Spleen (tissue), 11 donors: Measurements from ENCODE around the gene TBKBP1. TPM values are rescaled to one million over a fixed set of nuclear protein-coding genes. Genes with fewer than 3 reads are reported as not detected.

Source experiments
- DNase-seq: peaks from one replicate; pipeline ENCODE4 v3.0.0-alpha.2; 2020
- H3K27ac ChIP-seq, 8 donors: fragments of 200-600 bp; sonication (generic) in 7 of 8; 1 replicate in 4 of 8; 2 replicates in 4 of 8; pipeline versions ENCODE4 v1.5.0 to v1.8.0; 2016 to 2021; ENCODE audit warnings: inconsistent platforms in 4 of 8, mild to moderate bottlenecking in 4 of 8, moderate library complexity in 1 of 8
- H3K27me3 ChIP-seq, 7 donors: fragments of 200-600 bp; sonication (generic) in 6 of 7; replicated peaks in 1 of 7; 1 replicate in 4 of 7; 2 replicates in 3 of 7; pipeline versions ENCODE4 v1.5.0 to v1.8.0; 2016 to 2021; ENCODE audit warnings: inconsistent platforms in 3 of 7, mild to moderate bottlenecking in 1 of 7
- H3K36me3 ChIP-seq, 6 donors: fragments of 200-600 bp; sonication (generic) in 5 of 6; 1 replicate in 4 of 6; 2 replicates in 2 of 6; pipeline versions ENCODE4 v1.5.0 to v1.8.0; 2016 to 2021; ENCODE audit warnings: inconsistent platforms in 2 of 6
- H3K4me1 ChIP-seq, 6 donors: fragments of 200-600 bp; sonication (generic) in 5 of 6; 1 replicate in 3 of 6; 2 replicates in 3 of 6; pipeline versions ENCODE4 v1.5.0 to v1.8.0; 2016 to 2021; ENCODE audit warnings: inconsistent platforms in 3 of 6
- H3K4me3 ChIP-seq, 8 donors: fragments of 200-600 bp; sonication (generic) in 7 of 8; 1 replicate in 4 of 8; 2 replicates in 4 of 8; pipeline versions ENCODE4 v1.5.0 to v1.8.0; 2016 to 2021; ENCODE audit warnings: inconsistent platforms in 4 of 8, mild to moderate bottlenecking in 4 of 8, moderate library complexity in 2 of 8
- H3K9me3 ChIP-seq, 8 donors: fragments of 200-600 bp; sonication (generic) in 7 of 8; 1 replicate in 4 of 8; 2 replicates in 4 of 8; pipeline versions ENCODE4 v1.5.0 to v1.8.0; 2016 to 2021; ENCODE audit warnings: inconsistent platforms in 4 of 8
- CTCF ChIP-seq, 11 experiments: fragments of 200-600 bp in 7 of 11; fragments of 450-650 bp in 4 of 11; sonication (generic) in 4 of 11; IDR thresholded peaks in 8 of 11; conservative IDR thresholded peaks in 3 of 11; 1 replicate in 7 of 11; 2 replicates in 4 of 11; pipeline versions ENCODE4 v1.4.0 to v1.8.0; 2016 to 2021; ENCODE audit warnings: antibody characterized with exemption in 11 of 11, inconsistent platforms in 4 of 11, mild to moderate bottlenecking in 1 of 11
- POLR2A ChIP-seq, 3 donors: fragments of 450-650 bp; IDR thresholded peaks; one replicate each; pipeline ENCODE4 v1.5.1; 2017; ENCODE audit warnings: antibody characterized with exemption in 3 of 3, mild to moderate bottlenecking in 1 of 3
- POLR2AphosphoS5 ChIP-seq, 3 donors: sonication (generic); formaldehyde crosslinking; IDR thresholded peaks; one replicate each; pipeline ENCODE4 v1.5.1; 2017; ENCODE audit warnings: antibody characterized with exemption in 3 of 3
- WGBS, 5 donors: extraction: QIAGEN DNeasy Blood & Tissue Kit in 3 of 5; methylation state at CpG; one replicate each; pipeline versions ENCODE4 v1.1.5 to v1.1.7; 2013 to 2018; 5-methylcytosine and 5-hydroxymethylcytosine counted together
- intact Hi-C: fragments of 100-400 bp; cut with DNase I; formaldehyde crosslinking; loops from one replicate; pipeline ENCODE4 v1.15.0; 2023; ENCODE audit warnings: low total_unique reads
- polyA plus RNA-seq, 3 donors: library from polyadenylated mRNA; stranded (reverse); fragments of 200-250 nt; gene quantifications; one replicate each; pipeline ENCODE4 v1.2.1, GENCODE V29; 2013
- total RNA-seq, 7 donors: library from RNA; depleted of rRNA in 3 of 7; stranded (reverse); fragments of >200 nt in 3 of 7; fragmentation: NEBNext Ultra II Directional in 4 of 7; extraction: Animal tissue kit (Norgen Biotek cat#: 25700) in 4 of 7; gene quantifications; one replicate each; pipeline versions ENCODE4 v1.1.0 to v1.2.1, GENCODE V29; 2016 to 2021
- donor health status: healthy with polysubstance abuse.
- donor health status: DM: no; HTN: no; CAD: no; lungs with moderate emphysema.
- donor health status: DM: no; HTN: no; CAD: no.
- donor health status: Bipolar disorder and iron deficiency.
- donor health status: healthy.
- donor health status: DM: no; HTN: no; CAD: no.
- donor health status: DM: yes; HTN: yes; CAD: no.

TBKBP1 gene
- total and polyA plus RNA-seq, 10 donors = 3.8 to 28.0 (median 16.9) TPM

- Histone ChIP-seq H3K27ac (peak overlapping the region in 7 of 8 donors; percentile 33 to 90 (median 66)), H3K4me3 (peak overlapping the region in 1 of 8 donors; percentile 29), H3K4me1 (peaks cover 14 to 95% (median 52%) of the 10 kb centered on the region in 6 donors), H3K36me3 (peaks cover 0 to 95% (median 76%) of the 10 kb centered on the region in 6 donors), H3K9me3 (no peaks in the 10 kb centered on the region), H3K27me3 (no peaks in the 10 kb centered on the region)
- intact Hi-C loops = no loop called here
- TF ChIP-seq POLR2A (IDR thresholded peaks at IDR 0.05) (no peak), CTCF (IDR thresholded peaks at IDR 0.05 in 8 of 11, conservative IDR thresholded peaks at IDR 0.05 in 3 of 11) (peak; percentile 56 to 86 (median 75)), POLR2AphosphoS5 (IDR thresholded peaks at IDR 0.05) (peak in 1 of 3 donors; percentile 71)
- 32 to 37% (median 35%) methylated on average over 6 of the region's 6 CpGs for WGBS, 5 donors
- DNase-seq = peak; percentile 82
Observed at GRCh38 chr17:47663912-47664623, 29.9 kb upstream of the TBKBP1 start.

GRCh38 chr17:47664624-47664941 is 29.4 kb upstream of the TBKBP1 start:
- H3K4me1 ChIP-seq = peaks cover 9 to 95% (median 50%) of the 10 kb centered on the region in 6 donors
- no peak for DNase-seq
- peak overlapping the region in 7 of 8 donors; percentile 33 to 90 (median 66) for H3K27ac ChIP-seq

GRCh38 chr17:47665655-47666054 is 28.3 kb upstream of the TBKBP1 start:
- whole genome bisulfite sequencing, 5 donors = 43 to 80% (median 61%) methylated on average over 3 of the region's 3 CpGs
- Histone ChIP-seq H3K27ac (peak overlapping the region in 7 of 8 donors; percentile 21 to 90 (median 69)), H3K4me3 (peak overlapping the region in 2 of 8 donors; percentile 1 to 14), H3K36me3 (peaks cover 0 to 100% (median 87%) of the 10 kb centered on the region in 6 donors), H3K4me1 (peaks cover 3 to 95% (median 50%) of the 10 kb centered on the region in 6 donors), H3K9me3 (no peaks in the 10 kb centered on the region), H3K27me3 (no peaks in the 10 kb centered on the region)
- no peak for DNase-seq
- TF ChIP-seq CTCF (IDR thresholded peaks at IDR 0.05 in 8 of 11, conservative IDR thresholded peaks at IDR 0.05 in 3 of 11) (no peak), POLR2A (IDR thresholded peaks at IDR 0.05) (no peak), POLR2AphosphoS5 (IDR thresholded peaks at IDR 0.05) (no peak)
- intact Hi-C loops = no loop called here

More at GRCh38 chr17:47664624-47664941, 29.4 kb upstream of the TBKBP1 start:
- Histone ChIP-seq H3K4me3 (peak overlapping the region in 1 of 8 donors; percentile 14), H3K27me3 (no peaks in the 10 kb centered on the region), H3K36me3 (peaks cover 0 to 95% (median 78%) of the 10 kb centered on the region in 6 donors), H3K9me3 (no peaks in the 10 kb centered on the region)
- intact Hi-C loops = no loop called here
- TF ChIP-seq CTCF (IDR thresholded peaks at IDR 0.05 in 8 of 11, conservative IDR thresholded peaks at IDR 0.05 in 3 of 11) (no peak), POLR2AphosphoS5 (IDR thresholded peaks at IDR 0.05) (no peak), POLR2A (IDR thresholded peaks at IDR 0.05) (no peak)

GRCh38 chr17:47669081-47669480 is 24.9 kb upstream of the TBKBP1 start:
- Histone ChIP-seq H3K27ac (peak overlapping the region in 7 of 8 donors; percentile 49 to 90 (median 83)), H3K4me1 (peaks cover 0 to 88% (median 37%) of the 10 kb centered on the region in 6 donors), H3K4me3 (no peak overlapping the region), H3K9me3 (no peaks in the 10 kb centered on the region), H3K27me3 (no peaks in the 10 kb centered on the region), H3K36me3 (peaks cover 0 to 100% (median 92%) of the 10 kb centered on the region in 6 donors)
- DNase-seq = no peak
- intact Hi-C loops = no loop called here
- peak in 1 of 3 donors; percentile 51 for TF ChIP-seq POLR2AphosphoS5 (IDR thresholded peaks at IDR 0.05)
- no peak for TF ChIP-seq CTCF (IDR thresholded peaks at IDR 0.05 in 8 of 11, conservative IDR thresholded peaks at IDR 0.05 in 3 of 11)
- WGBS, 5 donors = 48 to 88% (median 83%) methylated on average over 4 of the region's 4 CpGs
